ENCODE results near the gene MDM2. TPM values are rescaled to one million over a fixed set of nuclear protein-coding genes. Genes with fewer than 3 reads are reported as not detected.

MDM2 gene
- total RNA-seq, 3 donors from 2014 or later (not counting 1 experiment from before 2014, with no cell fraction given) = 130 to 143 (median 132) TPM

GRCh38 chr12:68761442-68761812 lies 46.5 kb upstream of the MDM2 start:
- no peak overlapping the region for H3K4me3 Mint-ChIP-seq
- 97% methylated on average over 3 of the region's 3 CpGs for WGBS (ENCODE audit: insufficient coverage)
- H3K9me3 Mint-ChIP-seq = no peaks in the 10 kb centered on the region
- Histone ChIP-seq H3K36me3 (ENCODE audit: control insufficient read depth, insufficient read depth, low read length) (peaks cover 27% of the 10 kb centered on the region), H3K4me1 (ENCODE audit: control insufficient read depth, insufficient read depth, low read length) (no peaks in the 10 kb centered on the region), H3K27me3 (ENCODE audit: control insufficient read depth, insufficient read depth, low read length) (no peaks in the 10 kb centered on the region), H3K27ac (ENCODE audit: low read length) (no peak overlapping the region), H3K9me3 (ENCODE audit: control insufficient read depth, insufficient read depth, low read length) (no peaks in the 10 kb centered on the region), H3K4me3 (ENCODE audit: low read length) (no peak overlapping the region)
- peaks cover 14% of the 10 kb centered on the region for H3K36me3 Mint-ChIP-seq
- ATAC-seq (no peak), DNase-seq (no peak)
- H3K4me1 Mint-ChIP-seq = no peaks in the 10 kb centered on the region
- intact Hi-C loops (cut with micrococcal nuclease) = no loop called here
- no peaks in the 10 kb centered on the region for H3K27me3 Mint-ChIP-seq (ENCODE audit: low read depth in 2 of 2)
- no peak for TF ChIP-seq CTCF (IDR thresholded peaks at IDR 0.05)
- H3K27ac Mint-ChIP-seq = peak overlapping the region in 1 of 2 donors; percentile 14

GRCh38 chr12:68761901-68762630 lies 45.9 kb upstream of the MDM2 start:
- no peak overlapping the region for H3K27ac ChIP-seq (ENCODE audit: low read length)

GRCh38 chr12:68762691-68763090 lies 45.3 kb upstream of the MDM2 start:
- no peak for TF ChIP-seq CTCF (IDR thresholded peaks at IDR 0.05)
- DNase-seq (no peak), ATAC-seq (no peak)
- Histone ChIP-seq H3K36me3 (ENCODE audit: control insufficient read depth, insufficient read depth, low read length) (peaks cover 27% of the 10 kb centered on the region), H3K27ac (ENCODE audit: low read length) (no peak overlapping the region), H3K4me1 (ENCODE audit: control insufficient read depth, insufficient read depth, low read length) (no peaks in the 10 kb centered on the region), H3K27me3 (ENCODE audit: control insufficient read depth, insufficient read depth, low read length) (no peaks in the 10 kb centered on the region), H3K9me3 (ENCODE audit: control insufficient read depth, insufficient read depth, low read length) (no peaks in the 10 kb centered on the region), H3K4me3 (ENCODE audit: low read length) (no peak overlapping the region)
- H3K4me3 Mint-ChIP-seq = no peak overlapping the region
- peaks cover 14% of the 10 kb centered on the region for H3K36me3 Mint-ChIP-seq
- intact Hi-C loops (cut with micrococcal nuclease) = no loop called here
- no peaks in the 10 kb centered on the region for H3K4me1 Mint-ChIP-seq
- H3K27me3 Mint-ChIP-seq (ENCODE audit: low read depth in 2 of 2) = no peaks in the 10 kb centered on the region
- H3K9me3 Mint-ChIP-seq = no peaks in the 10 kb centered on the region
- H3K27ac Mint-ChIP-seq = no peak overlapping the region
- 96% methylated on average over 3 of the region's 3 CpGs for WGBS (ENCODE audit: insufficient coverage)

More at GRCh38 chr12:68761901-68762630, 45.9 kb upstream of the MDM2 start:
- Mint-ChIP-seq H3K9me3 (no peaks in the 10 kb centered on the region), H3K36me3 (peaks cover 14% of the 10 kb centered on the region), H3K27me3 (ENCODE audit: low read depth in 2 of 2) (no peaks in the 10 kb centered on the region), H3K27ac (peak overlapping the region in 1 of 2 donors; percentile 14), H3K4me1 (no peaks in the 10 kb centered on the region), H3K4me3 (no peak overlapping the region)
- Histone ChIP-seq H3K4me3 (ENCODE audit: low read length) (no peak overlapping the region), H3K4me1 (ENCODE audit: control insufficient read depth, insufficient read depth, low read length) (no peaks in the 10 kb centered on the region), H3K36me3 (ENCODE audit: control insufficient read depth, insufficient read depth, low read length) (peaks cover 30% of the 10 kb centered on the region), H3K9me3 (ENCODE audit: control insufficient read depth, insufficient read depth, low read length) (no peaks in the 10 kb centered on the region), H3K27me3 (ENCODE audit: control insufficient read depth, insufficient read depth, low read length) (no peaks in the 10 kb centered on the region)
- no peak for TF ChIP-seq CTCF (IDR thresholded peaks at IDR 0.05)
- ATAC-seq = no peak
- intact Hi-C loops (cut with micrococcal nuclease) = no loop called here
- DNase-seq = no peak
- 96% methylated on average over 8 of the region's 8 CpGs for WGBS (ENCODE audit: insufficient coverage)

GRCh38 chr12:68765696-68766095 lies 42.3 kb upstream of the MDM2 start:
- H3K4me1 ChIP-seq (ENCODE audit: control insufficient read depth, insufficient read depth, low read length) = no peaks in the 10 kb centered on the region
- ATAC-seq (no peak), DNase-seq (no peak)
- intact Hi-C loops (cut with micrococcal nuclease) = no loop called here
- H3K27ac ChIP-seq (ENCODE audit: low read length) = no peak overlapping the region
- TF ChIP-seq CTCF (IDR thresholded peaks at IDR 0.05) = no peak
- H3K9me3 ChIP-seq (ENCODE audit: control insufficient read depth, insufficient read depth, low read length) = no peaks in the 10 kb centered on the region
- H3K36me3 Mint-ChIP-seq = no peaks in the 10 kb centered on the region
- H3K27me3 Mint-ChIP-seq (ENCODE audit: low read depth in 2 of 2) = no peaks in the 10 kb centered on the region
- no peaks in the 10 kb centered on the region for H3K9me3 Mint-ChIP-seq
- H3K4me3 Mint-ChIP-seq = no peak overlapping the region
- no peaks in the 10 kb centered on the region for H3K27me3 ChIP-seq (ENCODE audit: control insufficient read depth, insufficient read depth, low read length)
- no peaks in the 10 kb centered on the region for H3K4me1 Mint-ChIP-seq
- peaks cover 21% of the 10 kb centered on the region for H3K36me3 ChIP-seq (ENCODE audit: control insufficient read depth, insufficient read depth, low read length)
- no peak overlapping the region for H3K27ac Mint-ChIP-seq
- WGBS (ENCODE audit: insufficient coverage) = 89% methylated on average over 1 of the region's 1 CpG
- no peak overlapping the region for H3K4me3 ChIP-seq (ENCODE audit: low read length)
